Erythroblast (primary cell): ENCODE data around the gene HCN4.

Experiments
- GATA1 ChIP-seq: IDR thresholded peaks from 2 replicates; pipeline ENCODE4 v1.6.1; 2011; ENCODE audit warnings: low read depth, mild to moderate bottlenecking, control low read depth, low read length, moderate library complexity
- POLR2A ChIP-seq: IDR thresholded peaks from 2 replicates; pipeline ENCODE4 v1.6.1; 2011; ENCODE audit warnings: mild to moderate bottlenecking, low read length

DNA sequence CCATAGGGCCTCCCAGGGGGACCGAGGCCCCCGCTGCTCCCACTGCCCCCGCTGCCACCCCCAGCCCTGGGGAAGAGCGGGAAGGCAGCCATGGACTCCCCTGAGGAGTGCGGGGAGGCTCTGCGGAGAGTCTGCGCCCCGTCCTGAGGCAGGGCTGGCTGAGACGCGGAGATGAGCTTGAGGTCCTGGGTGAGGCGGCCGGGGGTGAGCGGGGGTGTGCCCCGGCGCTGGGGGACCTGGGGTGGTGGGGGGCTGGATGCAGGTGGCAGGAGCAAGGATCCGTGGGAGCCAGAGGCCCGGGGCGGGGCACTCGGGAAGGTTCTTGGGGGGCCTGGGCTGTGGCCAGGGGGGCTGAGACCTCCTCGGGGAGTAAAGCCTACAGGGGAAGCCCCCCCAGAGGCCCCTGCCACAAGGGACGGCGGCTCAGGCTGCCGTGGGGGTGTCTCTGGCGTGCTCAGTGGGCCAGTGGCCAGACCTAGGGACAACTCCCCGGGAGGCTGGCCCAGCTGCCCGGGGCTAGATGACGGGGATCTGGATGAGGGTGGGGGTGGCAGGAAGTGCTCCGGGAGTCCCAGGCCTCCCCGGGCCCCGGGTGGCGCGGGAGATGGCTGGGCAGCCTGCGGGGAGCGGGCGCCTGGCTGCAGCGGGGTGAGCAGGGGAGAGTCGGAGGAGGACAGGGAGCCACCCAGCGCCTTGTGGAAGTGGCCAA, 45.9 kb downstream of the HCN4 start:
- no peak for TF ChIP-seq POLR2A
- no peak for TF ChIP-seq GATA1
